ENCODE measurements around the gene ALG5.
A peak's percentile ranks its signal among the peaks of the same experiment; 100 is the strongest.

The ALG5 gene, protein sequence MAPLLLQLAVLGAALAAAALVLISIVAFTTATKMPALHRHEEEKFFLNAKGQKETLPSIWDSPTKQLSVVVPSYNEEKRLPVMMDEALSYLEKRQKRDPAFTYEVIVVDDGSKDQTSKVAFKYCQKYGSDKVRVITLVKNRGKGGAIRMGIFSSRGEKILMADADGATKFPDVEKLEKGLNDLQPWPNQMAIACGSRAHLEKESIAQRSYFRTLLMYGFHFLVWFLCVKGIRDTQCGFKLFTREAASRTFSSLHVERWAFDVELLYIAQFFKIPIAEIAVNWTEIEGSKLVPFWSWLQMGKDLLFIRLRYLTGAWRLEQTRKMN

DNA sequence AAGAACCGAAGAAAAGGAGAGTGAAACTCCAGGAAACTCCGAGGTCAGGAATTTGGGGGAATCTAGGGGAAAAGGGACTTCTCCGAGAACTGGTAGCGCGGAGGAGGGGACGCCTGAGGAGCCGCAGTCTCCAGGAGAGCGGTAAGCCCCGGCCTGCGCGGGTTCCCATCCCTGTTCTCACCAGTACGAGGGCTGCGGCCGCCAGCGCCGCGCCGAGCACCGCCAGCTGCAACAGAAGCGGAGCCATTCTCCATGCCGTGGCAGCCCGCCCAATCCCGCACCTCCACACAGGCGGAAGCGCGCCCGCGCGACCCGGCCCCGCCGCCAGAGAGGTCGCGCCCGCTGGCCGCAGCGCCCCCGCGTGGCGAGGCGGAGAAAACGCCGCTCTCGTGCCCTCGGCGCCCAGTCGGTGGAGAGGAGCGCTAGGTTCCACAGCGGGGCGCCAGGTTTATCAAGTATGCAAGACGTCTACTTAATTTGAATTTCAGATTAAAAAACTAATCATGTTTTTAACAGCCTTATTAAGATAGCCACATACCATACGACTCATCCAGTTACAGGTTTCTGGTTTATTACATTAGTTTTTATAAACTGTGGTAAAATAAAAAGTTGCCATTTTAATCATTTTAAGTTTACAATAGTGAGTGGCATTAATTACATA, at the start of gene ALG5:
ALG5 (minus strand) TSS at position 287 of the 661 bp plus-strand sequence; CDS start at position 247, 40 bp downstream.
- DNase-seq (ENCODE audit: low spot score), result peak; percentile 60

DNA sequence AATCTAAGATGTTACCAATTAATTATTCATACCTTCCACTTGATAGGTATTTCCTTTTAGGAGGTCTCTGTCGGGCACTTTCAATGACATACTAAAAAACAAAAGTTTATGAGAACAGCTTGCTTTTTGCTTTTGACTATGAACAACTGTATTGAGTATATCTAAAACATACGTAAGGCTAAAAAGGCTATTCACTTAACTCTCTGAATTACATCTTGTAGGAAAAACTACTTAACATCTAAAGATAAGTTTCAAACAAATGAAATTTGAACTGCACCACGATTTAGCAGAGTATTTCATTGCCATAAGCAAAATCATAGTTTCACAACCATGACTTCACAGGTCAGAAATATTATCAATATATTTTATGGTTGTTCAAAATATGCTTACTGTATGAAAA, 48.7 kb upstream of the ALG5 start:
- no peak for DNase-seq (ENCODE audit: low spot score)

DNA sequence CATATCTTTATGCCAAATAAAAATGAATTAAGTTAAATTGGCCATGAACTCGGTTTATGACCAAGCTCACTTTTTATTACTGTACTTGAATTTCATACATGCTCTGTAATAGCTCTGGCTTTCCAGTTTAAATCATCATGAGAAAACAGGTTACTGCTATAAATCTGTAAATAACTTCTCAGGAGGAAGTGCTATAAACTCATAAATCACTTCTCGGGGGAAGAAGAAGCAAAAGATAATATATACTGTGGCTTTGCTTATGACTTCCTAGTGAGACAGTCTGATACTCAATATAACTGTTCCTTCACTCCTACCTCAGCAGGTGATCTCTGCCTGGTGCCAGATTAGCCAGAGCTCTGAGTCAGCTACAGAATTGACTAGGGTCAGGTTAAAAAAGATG, 47.9 kb upstream of the ALG5 start:
- DNase-seq (ENCODE audit: low spot score), result no peak

DNA sequence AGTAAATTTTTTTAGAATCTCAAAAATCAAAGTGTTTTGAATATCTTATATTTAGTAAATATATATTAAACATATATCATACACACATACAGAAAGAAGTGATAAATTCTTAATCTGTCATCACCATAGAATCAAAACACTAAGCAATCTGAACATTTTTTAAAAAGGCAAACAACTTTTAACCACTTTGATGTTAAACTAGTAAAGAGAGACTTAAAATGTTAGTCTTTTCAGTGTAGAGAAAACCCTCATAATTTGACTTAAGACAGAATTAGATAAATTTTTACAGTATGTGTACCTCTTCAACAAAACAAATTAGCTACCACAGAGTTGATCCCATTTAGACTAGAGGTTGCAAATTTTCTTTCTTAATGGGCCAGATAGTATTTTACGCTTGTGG, 46.9 kb upstream of the ALG5 start:
- DNase-seq (ENCODE audit: low spot score), result no peak

DNA sequence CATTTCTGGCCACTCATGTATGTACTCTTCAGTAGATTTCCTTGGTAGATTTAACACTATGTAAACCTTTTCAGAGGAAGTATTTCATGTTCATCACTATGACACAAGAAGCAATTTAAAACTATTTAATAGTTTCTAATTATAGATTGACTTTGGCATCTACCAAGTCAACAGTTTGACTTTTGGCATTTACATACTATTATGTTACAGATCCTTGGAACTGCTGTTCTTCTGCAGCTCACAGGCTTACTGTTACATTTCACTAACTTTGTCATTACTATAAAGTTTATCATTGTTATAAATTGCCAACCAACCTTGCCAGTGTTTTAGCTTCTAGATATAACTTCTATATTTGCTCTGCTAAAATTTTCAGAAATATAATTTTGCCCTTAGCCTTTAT, 41.6 kb upstream of the ALG5 start:
- no peak for DNase-seq (ENCODE audit: low spot score)

DNA sequence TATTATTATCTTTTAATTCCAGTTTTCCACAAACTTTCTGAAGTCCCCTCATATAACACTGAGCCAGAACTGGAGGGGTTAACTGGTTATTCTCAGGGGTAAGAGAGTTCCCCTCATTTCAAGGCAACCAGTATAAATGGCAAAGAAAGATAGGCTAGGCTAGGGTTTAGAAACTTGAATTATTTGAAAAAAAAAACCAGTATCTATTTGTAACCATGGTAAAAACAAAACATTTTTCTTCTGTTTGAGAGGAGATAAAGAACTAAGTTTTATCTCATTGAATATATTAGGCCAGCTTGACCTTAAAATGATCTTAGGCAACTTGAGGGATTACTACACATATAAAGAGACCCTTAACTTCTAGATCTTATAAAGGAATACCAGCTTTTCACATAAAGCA, 40.8 kb upstream of the ALG5 start:
- no peak for DNase-seq (ENCODE audit: low spot score)

DNA sequence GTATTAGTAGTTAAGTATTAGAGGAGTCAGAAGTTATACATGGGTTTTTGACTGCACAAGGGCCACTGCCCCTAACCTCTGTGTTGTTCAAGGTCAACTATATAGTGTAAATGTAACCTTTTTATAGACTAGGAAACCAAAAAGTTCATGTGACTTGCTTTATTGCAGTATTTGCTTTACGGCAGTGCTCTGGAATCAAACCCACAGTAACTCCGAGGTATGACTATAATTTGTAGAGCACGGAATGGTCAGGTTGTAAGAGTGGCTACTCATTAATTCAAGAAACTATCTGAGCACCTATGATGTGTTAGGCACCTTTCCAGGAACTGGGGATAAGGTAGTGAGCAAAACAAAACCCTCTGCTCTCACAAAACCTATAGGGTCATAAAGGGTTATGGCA, 38.1 kb upstream of the ALG5 start:
- no peak for DNase-seq (ENCODE audit: low spot score)

DNA sequence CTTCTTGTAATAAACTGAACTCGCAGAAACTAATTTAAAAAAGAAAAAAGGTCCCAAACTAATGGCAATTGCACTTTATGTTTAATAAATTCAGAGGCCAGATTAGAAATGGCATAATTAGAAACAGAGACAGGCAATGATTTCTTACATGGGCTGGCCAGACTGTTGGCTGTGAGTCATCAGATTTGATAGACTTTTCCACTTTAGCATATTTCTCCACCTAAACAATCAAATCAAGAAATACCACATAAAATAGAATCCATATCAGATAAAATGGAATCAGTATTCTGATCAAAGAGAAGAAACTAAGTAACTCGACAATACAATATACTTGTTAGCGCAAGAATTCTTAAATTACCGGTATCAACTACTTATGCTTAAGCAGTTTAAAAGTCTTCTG, 30.5 kb upstream of the ALG5 start:
- no peak for DNase-seq (ENCODE audit: low spot score)

DNA sequence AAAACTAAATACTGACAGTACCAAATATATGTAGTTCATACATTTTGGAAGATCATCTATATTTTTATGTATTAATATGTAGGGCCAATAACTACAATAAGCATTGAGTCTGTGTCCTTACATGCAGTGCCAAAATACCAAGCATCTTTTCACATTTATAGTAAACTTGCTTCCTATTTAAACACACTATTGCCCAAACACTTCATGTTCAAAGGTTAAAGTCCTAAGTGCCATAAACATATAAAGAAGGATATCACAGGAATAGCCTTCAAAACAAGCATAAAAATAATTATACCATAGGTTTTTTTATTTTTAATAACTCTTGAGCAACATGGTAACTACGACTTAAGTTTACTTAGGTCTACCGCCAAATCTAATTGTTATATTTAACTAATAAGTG, 28.5 kb upstream of the ALG5 start:
- DNase-seq (ENCODE audit: low spot score), result no peak

DNA sequence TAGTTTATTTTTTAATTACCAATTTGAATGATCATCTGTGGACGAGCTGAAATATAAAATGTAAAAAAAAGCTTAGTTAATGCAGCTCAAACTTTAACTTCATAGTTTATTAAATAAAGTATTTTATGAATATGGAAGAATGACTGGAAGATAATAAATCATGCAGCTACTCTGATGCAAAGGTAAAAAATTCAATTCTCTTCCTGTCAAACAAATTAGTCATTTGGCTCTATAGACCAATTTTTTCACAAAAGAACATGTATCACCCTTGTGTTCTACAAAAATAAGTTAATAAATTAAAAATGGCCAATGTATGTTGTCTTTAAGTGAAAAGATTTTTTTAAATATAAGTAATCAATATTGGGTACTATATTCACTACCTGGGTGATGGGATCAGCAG, 27.6 kb upstream of the ALG5 start:
- no peak for DNase-seq (ENCODE audit: low spot score)

DNA sequence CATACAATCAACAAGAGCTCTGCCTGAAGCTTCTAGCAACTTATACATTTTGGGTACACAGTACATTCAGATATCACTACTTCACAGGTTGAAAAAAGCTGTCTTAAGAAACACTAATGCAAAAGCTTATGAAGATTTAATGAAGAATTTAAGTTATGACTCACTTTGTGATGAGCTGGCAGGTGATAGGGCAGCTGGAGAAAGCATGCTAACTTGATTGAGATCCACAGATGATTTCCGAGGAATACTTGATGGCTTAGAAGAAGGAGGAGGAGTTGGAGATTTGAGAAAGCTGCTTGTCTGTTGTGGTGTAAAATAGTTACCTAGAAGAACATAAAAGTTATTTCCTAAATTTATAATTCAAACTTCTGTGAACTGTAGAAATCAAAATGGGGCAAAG, 24.7 kb upstream of the ALG5 start:
- no peak for DNase-seq (ENCODE audit: low spot score)

DNA sequence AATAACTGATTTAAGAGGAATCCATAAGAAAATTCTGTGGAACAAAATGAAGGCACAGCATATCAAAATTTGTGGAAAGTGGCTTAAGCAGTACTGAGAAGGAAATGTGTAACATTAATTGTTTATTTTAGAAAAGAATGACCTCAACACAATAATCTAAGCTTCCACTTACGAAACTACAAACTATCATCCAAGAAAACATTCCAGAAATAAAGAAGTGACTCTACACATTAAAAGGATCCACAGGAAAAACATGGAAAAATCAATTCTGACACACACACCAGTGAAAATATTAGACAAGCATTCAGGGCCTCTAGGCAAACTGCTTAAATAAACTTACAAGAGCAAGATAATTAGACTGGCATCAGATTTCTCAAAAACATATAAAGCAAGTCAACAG, 15.5 kb upstream of the ALG5 start:
- DNase-seq (ENCODE audit: low spot score), result no peak

DNA sequence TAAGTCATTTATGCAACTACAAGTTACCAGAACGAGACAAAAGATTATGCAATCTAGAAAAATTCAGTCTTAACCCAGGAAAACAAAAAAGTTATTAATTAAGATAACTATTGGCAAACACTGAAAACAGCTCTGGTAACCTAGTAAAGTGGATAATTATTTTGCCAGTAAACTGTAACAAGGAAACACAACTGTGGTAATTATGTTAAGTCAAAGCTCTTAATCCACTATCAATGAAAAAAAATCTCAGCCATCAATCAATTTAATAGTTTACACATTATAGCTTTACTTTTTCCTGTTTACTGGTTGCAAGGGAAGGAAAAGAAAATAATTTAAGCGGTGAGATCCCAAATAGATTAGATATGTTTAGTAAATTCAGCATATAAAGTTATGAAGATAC, 12.6 kb upstream of the ALG5 start:
- no peak for DNase-seq (ENCODE audit: low spot score)

DNA sequence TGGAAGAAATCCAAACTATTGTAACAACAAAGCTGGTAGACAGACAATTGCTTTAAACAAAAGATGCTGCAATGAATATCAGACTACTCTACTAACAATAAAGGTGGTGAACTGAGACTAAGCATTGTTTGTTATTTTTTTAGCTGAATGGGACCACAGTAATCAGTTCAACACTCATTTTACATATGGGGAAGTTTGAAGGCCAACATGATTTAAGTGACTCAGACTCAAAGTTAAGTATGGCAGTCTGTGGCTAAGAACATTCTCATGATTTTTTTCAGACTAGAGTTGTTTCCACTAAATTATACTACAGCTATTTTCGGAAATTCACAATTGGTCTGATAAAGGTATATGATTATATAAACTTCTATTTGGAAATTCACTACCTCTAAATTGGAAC, 11.9 kb upstream of the ALG5 start:
- DNase-seq (ENCODE audit: low spot score), result no peak

DNA sequence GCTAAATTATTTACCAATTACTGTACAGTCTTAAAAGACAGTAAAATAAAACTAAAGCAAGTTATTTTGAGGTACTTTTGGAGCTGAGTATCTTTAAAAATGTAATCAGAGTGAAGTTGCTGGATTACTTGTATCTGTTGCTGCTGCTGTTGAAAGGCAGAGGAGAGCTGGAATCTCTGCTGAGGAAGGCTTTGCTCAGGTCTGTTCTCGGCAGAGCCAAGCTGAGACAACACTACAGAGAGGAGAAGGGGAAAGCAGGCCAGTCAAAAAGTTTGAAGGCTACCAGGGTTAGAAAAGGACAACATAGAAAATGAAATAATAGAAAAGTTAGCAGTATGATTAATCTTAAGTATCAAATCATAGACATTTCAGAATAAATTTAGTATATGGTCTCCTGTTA, 11.3 kb upstream of the ALG5 start:
- DNase-seq (ENCODE audit: low spot score), result no peak

DNA sequence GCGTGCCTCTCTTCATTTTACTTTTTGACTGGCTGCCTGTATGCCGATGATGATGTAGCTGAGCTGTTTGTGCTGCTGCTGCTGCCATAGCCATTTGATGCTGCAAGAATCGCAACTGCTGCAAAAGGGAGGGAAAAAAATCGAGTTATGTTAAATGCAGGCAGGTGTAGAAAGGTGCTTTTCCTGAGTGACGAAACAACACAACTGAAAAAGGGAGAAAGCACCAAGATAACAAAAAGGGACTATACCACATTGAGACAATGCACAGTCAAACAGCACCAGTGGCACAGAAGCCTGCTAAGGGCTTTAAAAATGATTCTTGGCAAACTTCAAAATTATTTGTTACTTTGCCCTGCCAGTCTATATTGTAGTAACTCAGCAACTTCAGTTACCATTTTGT, 10.6 kb upstream of the ALG5 start:
- DNase-seq (ENCODE audit: low spot score), result no peak

DNA sequence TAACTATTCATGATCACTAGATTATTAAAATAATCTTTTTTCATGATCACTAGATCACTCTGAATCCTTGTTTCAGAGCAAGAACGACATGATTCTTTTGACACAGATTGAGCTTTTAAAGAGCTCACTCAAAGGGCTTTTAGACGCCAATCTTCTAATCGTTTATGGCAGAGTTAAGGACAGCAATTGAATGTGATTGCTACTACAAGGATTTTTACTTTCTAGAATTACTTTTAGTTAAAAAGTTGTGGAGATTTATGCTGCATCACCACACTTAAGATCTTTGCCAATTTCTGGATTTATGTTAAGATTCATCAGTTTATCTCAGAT, 2.7 kb upstream of the ALG5 start:
- no peak for DNase-seq (ENCODE audit: low spot score)

DNA sequence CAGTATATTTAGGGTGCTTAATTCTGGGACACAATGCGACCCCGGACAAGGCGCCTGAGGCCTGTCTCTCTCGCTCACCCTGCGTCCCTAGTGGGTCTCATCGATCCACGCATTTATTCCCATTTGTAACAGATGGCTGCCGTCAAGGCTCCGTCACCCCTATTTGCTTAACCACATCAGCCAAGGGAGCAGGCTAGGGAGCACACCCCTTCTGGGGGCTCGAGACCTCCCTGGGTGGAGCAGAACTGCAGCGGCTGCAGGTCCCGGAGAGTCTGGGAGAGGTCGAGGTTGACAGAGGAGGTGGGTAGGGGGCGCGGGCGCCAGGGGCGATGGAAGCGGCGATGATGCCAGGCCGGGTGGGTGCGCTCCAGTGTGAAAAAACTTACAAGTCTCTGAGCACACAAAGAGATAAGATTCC, 507 bp downstream of the ALG5 start:
- DNase-seq (ENCODE audit: low spot score), result no peak

DNA sequence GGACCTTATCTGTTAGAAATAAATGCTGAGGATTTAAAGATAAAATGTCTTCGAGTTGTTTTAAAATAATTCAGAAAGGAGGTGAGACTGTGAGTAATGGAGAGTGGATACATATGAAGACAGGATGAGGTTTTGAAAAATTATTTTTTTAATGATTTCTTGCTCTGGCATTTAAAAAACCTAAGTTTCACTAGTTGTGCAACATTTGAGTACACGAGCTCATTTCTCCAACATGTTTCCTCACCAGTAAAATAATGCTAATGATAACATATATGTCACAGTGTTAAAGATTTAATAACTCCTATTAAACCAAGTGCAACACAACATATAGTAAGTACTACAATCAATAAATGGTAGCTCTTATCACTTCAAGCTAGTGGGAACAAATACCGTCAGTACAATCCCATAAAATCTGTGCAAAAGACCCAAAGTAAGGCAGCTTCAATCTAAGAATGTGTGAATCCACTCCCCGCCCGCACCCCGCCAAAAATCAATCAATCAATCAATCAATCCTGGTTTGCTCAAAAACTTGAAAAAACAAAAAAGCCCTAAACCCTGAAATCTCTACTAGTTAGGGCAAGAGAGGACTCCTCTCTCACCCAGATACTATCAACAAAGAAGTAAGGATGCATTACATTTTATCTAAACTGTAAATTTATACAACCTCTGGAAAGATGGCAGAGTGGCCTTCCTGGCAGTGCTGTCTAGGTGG, 1.3 kb downstream of the ALG5 start:
- no peak for DNase-seq (ENCODE audit: low spot score)

DNA sequence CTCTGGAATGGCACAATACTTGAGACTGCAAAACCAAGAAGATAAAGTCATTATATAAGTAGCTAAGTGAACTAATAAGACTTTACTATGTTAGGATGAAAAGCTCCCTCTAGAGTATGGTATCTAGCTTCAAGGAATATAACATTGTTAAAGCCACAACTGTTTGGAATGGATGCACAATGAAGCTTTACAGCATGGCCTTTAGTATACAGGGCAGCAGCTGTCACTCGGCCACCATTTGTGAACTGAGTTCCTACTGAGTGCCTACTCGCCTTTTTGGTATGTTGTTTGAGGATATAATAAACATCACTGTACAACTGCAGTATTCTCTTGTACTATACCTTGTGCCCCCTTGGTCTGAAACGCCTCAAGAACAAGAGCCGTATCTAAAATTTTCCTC, 6.8 kb downstream of the ALG5 start:
- no peak for DNase-seq (ENCODE audit: low spot score)

DNA sequence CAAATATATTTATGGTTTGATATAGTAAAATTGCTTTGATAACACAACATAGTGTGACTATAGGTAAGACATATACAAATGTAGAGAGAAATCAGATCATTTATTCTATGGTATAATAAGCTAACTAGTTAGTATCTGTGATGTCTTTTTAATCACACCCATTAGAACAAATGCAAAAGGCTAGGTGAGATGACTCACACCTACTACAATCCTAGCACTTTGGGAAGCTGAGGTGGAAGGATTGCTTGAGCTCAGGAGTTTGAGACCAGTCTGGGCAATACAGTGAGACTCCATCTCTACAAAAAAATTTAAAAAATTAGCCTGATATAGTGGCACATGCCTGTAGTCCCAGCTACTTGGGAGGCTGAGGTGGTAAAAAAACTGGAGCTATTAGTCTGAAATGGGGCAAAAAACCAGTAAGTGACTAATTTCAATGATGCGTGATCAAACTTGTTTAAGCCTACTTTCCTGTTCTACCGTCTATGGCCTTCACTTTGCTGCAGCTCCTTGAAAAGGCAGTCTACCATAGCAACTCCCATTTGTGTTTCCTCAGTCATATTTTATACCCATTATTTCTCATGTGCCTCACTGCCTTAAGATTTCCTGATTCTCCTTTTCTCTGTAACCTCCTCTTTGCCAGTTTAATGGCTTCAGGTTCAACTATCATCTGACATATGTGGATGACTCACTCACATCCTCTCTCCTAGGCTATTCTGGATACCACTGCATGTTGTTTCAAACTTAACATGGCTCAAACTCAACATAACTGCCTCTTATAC, 12.5 kb downstream of the ALG5 start:
- no peak for DNase-seq (ENCODE audit: low spot score)

DNA sequence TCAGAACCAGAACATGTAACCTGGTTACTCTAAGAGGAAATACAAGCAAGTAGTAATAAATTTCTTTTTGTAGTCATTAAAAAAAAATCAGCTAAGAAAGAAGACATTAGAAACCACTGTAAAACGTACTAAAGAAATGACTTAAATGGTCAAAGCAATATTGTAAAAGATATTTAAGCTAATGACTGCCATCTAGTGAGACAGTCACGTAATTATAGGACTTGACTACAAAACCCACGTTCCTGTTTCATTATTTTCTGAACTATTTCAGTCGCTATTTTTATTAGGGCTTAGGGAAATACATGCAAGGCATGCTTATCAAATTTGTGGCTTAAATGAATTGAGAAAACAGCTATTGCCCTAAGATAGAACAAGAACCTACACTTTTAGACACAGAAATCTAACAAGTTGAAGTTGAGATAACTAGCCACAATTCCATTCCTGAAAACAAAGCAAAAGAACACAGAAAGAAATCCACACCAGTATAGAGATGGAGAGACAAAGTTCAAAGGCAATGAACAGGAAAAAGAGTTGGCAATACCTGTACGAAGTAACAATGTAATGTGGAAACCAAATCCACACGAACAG, 17.9 kb downstream of the ALG5 start:
- DNase-seq (ENCODE audit: low spot score), result peak; percentile 59
